HL-60 (cell line): ENCODE results near the gene CCDC92.

Experiments used
- CTCF ChIP-seq: IDR thresholded peaks from one replicate; pipeline ENCODE4 v1.5.1; 2011; ENCODE audit warnings: low read length, control low read depth, inconsistent platforms; ENCODE audit not compliant: insufficient read depth
- GABPA ChIP-seq: IDR thresholded peaks from 2 replicates; pipeline ENCODE4 v1.6.1; 2012; ENCODE audit warnings: low read depth
- POLR2AphosphoS5 ChIP-seq: IDR thresholded peaks from 2 replicates; pipeline ENCODE4 v1.6.1; 2012; ENCODE audit warnings: low read depth
- TF ChIP-seq, protein P1 (sequence below): IDR thresholded peaks from 2 replicates; pipeline ENCODE4 v1.6.1; 2012; ENCODE audit warnings: low read depth; ENCODE audit not compliant: insufficient replicate concordance

- TF ChIP-seq CTCF (no peak), POLR2AphosphoS5 (no peak), GABPA (no peak)
- TF ChIP-seq, protein P1, sequence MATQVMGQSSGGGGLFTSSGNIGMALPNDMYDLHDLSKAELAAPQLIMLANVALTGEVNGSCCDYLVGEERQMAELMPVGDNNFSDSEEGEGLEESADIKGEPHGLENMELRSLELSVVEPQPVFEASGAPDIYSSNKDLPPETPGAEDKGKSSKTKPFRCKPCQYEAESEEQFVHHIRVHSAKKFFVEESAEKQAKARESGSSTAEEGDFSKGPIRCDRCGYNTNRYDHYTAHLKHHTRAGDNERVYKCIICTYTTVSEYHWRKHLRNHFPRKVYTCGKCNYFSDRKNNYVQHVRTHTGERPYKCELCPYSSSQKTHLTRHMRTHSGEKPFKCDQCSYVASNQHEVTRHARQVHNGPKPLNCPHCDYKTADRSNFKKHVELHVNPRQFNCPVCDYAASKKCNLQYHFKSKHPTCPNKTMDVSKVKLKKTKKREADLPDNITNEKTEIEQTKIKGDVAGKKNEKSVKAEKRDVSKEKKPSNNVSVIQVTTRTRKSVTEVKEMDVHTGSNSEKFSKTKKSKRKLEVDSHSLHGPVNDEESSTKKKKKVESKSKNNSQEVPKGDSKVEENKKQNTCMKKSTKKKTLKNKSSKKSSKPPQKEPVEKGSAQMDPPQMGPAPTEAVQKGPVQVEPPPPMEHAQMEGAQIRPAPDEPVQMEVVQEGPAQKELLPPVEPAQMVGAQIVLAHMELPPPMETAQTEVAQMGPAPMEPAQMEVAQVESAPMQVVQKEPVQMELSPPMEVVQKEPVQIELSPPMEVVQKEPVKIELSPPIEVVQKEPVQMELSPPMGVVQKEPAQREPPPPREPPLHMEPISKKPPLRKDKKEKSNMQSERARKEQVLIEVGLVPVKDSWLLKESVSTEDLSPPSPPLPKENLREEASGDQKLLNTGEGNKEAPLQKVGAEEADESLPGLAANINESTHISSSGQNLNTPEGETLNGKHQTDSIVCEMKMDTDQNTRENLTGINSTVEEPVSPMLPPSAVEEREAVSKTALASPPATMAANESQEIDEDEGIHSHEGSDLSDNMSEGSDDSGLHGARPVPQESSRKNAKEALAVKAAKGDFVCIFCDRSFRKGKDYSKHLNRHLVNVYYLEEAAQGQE: no peak
Observed at GRCh38 chr12:124007826-124008570, 35.4 kb upstream of the CCDC92 start.
